Caco-2 (cell line): ENCODE data around the gene NFKB1. TPM values are rescaled to one million over a fixed set of nuclear protein-coding genes. Genes with fewer than 3 reads are reported as not detected.

ENCODE experiments used
- BruUV-seq: library from RNA; stranded (reverse); fragments of 400-500 nt; replicated peaks from 2 replicates; lab custom pipeline; 2021; lab: Mats Ljungman, UMichigan
- CTCF ChIA-PET: fragments of 300-600 bp; sonication (Branson Sonifier 250); formaldehyde crosslinking; loops from one replicate; lab custom pipeline; 2022; ENCODE audit warnings: antibody characterized with exemption; lab: Charles Lee
- POLR2A ChIA-PET: fragments of 300-600 bp; sonication (Branson Sonifier 250); formaldehyde crosslinking; loops from one replicate; lab custom pipeline; 2022; ENCODE audit warnings: antibody characterized with exemption; lab: Charles Lee
- DNase-seq, 2 experiments: peaks; one replicate each; pipeline versions ENCODE4 v3.0.0 to v3.0.0-alpha.2; 2020 to 2022
- H3K27me3 ChIP-seq: replicated peaks from 2 replicates; pipeline ENCODE4 v1.6.0; 2011; ENCODE audit warnings: low read length; ENCODE audit not compliant: control insufficient read depth, insufficient read depth
- H3K36me3 ChIP-seq: 2 replicates; pipeline ENCODE4 v1.5.1; 2011; ENCODE audit warnings: low read length; ENCODE audit not compliant: control insufficient read depth, insufficient read depth
- H3K4me1 ChIP-seq: fragments of 250-450 bp; sonication (Bioruptor Pico); 2 replicates; pipeline ENCODE4 v1.5.1; 2020; ENCODE audit warnings: mild to moderate bottlenecking
- H3K4me3 ChIP-seq: 2 replicates; pipeline ENCODE4 v1.5.1; 2011; ENCODE audit warnings: low read depth, mild to moderate bottlenecking, control low read depth, low read length
- H3K9me3 ChIP-seq: fragments of 250-450 bp; sonication (Bioruptor Pico); 2 replicates; pipeline ENCODE4 v1.5.1; 2020; ENCODE audit warnings: mild to moderate bottlenecking, moderate library complexity
- H3K27ac Mint-ChIP-seq: one replicate; pipeline ENCODE4 v1.8.0; 2022; ENCODE audit warnings: mixed read lengths; ENCODE audit not compliant: unreplicated experiment
- H3K27me3 Mint-ChIP-seq: one replicate; pipeline ENCODE4 v1.8.0; 2022; ENCODE audit warnings: mixed read lengths; ENCODE audit not compliant: insufficient read depth, unreplicated experiment
- H3K36me3 Mint-ChIP-seq: one replicate; pipeline ENCODE4 v1.8.0; 2022; ENCODE audit warnings: mild to moderate bottlenecking, mixed read lengths; ENCODE audit not compliant: insufficient read depth, unreplicated experiment
- H3K4me1 Mint-ChIP-seq: one replicate; pipeline ENCODE4 v1.8.0; 2022; ENCODE audit warnings: low read depth, mixed read lengths; ENCODE audit not compliant: unreplicated experiment
- H3K4me3 Mint-ChIP-seq: one replicate; pipeline ENCODE4 v1.8.0; 2022; ENCODE audit warnings: mild to moderate bottlenecking, moderate library complexity, mixed read lengths; ENCODE audit not compliant: unreplicated experiment
- H3K9me3 Mint-ChIP-seq: one replicate; pipeline ENCODE4 v1.8.0; 2022; ENCODE audit warnings: mixed read lengths; ENCODE audit not compliant: unreplicated experiment
- intact Hi-C: fragments of 100-400 bp; cut with micrococcal nuclease; formaldehyde crosslinking; loops from one replicate; pipeline ENCODE4 v1.10.0; 2022; ENCODE audit not compliant: unreplicated experiment
- total RNA-seq: library from RNA; stranded (reverse); gene quantifications from 2 replicates; pipeline ENCODE4 v1.2.3, GENCODE V29; 2022
- TF ChIP-seq, protein P1 (sequence below), 2 experiments: fragments of 200-600 bp in 1 of 2; IDR thresholded peaks; 1 replicate in 1 of 2; 2 replicates in 1 of 2; pipeline versions ENCODE4 v1.5.1 to v1.8.0; 2011 to 2022; ENCODE audit warnings: antibody characterized with exemption in 1 of 2, control low read depth in 1 of 2, inconsistent platforms in 1 of 2, low read depth in 1 of 2, low read length in 1 of 2, mild to moderate bottlenecking in 1 of 2, moderate library complexity in 1 of 2; ENCODE audit not compliant: insufficient read depth in 1 of 2, severe bottlenecking in 1 of 2, unreplicated experiment in 1 of 2

Gene NFKB1
- total RNA-seq, 1 experiment from 2014 or later, result 33.0 TPM

DNA sequence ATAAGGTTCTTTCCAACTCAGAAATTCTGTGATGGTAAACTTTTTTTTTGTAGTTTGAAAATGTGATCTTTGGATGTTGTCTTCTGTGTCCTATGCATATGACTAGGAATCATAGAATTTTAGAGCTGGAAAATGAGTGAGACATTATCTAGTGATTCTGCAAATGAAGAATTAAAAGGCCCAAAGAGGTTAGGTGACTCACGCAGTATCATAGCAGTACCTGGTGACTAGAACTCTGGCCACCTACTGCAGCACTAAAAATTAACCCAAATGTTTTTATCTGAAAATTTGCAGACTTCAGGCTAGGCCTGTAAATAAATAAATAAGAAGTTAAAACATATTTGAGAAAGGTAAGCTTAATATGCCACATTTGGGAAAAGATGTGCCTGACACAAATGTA lies 52.8 kb downstream of the NFKB1 start:
- no peaks in the 10 kb centered on the region for H3K27me3 ChIP-seq
- no TSS peak for BruUV-seq
- 0 out of 2 replicates have a peak, but pooled peaks cover 6% of the 10 kb centered on the region for H3K4me1 ChIP-seq
- ChIA-PET POLR2A (no interaction called here), CTCF (no interaction called here)
- no peak overlapping the region for H3K4me3 ChIP-seq
- no peaks in the 10 kb centered on the region for H3K36me3 ChIP-seq
- peaks cover 6% of the 10 kb centered on the region for H3K36me3 Mint-ChIP-seq
- H3K4me1 Mint-ChIP-seq, result peaks cover 7% of the 10 kb centered on the region
- intact Hi-C loops, result no loop called here
- no peaks in the 10 kb centered on the region for H3K27me3 Mint-ChIP-seq
- no peaks in the 10 kb centered on the region for H3K9me3 ChIP-seq
- H3K9me3 Mint-ChIP-seq, result no peaks in the 10 kb centered on the region
- TF ChIP-seq, protein P1, sequence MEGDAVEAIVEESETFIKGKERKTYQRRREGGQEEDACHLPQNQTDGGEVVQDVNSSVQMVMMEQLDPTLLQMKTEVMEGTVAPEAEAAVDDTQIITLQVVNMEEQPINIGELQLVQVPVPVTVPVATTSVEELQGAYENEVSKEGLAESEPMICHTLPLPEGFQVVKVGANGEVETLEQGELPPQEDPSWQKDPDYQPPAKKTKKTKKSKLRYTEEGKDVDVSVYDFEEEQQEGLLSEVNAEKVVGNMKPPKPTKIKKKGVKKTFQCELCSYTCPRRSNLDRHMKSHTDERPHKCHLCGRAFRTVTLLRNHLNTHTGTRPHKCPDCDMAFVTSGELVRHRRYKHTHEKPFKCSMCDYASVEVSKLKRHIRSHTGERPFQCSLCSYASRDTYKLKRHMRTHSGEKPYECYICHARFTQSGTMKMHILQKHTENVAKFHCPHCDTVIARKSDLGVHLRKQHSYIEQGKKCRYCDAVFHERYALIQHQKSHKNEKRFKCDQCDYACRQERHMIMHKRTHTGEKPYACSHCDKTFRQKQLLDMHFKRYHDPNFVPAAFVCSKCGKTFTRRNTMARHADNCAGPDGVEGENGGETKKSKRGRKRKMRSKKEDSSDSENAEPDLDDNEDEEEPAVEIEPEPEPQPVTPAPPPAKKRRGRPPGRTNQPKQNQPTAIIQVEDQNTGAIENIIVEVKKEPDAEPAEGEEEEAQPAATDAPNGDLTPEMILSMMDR (IDR thresholded peaks at IDR 0.05; ENCODE audit: insufficient read depth in 1 of 2, low read depth in 1 of 2, low read length in 1 of 2, severe bottlenecking in 1 of 2, unreplicated experiment in 1 of 2), result no peak
- H3K27ac Mint-ChIP-seq, result no peak overlapping the region
- no peak overlapping the region for H3K4me3 Mint-ChIP-seq
- no peak for DNase-seq

DNA sequence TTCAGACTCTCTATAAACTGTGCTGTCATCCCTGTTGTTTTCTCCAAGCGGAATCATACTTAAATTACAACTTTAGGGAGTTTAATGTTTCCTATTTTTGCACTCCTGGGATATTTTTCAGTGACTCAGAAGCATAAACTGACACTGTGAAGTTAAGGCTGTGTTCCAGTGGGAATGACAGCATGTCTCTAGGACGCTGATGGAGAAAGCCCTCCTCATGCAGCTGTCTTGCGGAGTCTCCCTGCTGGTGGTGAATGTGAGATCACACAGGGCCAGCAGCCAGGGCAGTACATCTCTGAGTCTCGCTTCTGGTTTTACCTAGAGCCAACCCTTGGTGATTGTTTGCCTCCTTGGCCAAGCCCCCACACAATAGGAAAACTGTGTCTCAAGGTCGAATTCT lies 53.3 kb downstream of the NFKB1 start:
- no peak overlapping the region for H3K4me3 Mint-ChIP-seq
- no peak overlapping the region for H3K27ac Mint-ChIP-seq
- peaks cover 6% of the 10 kb centered on the region for H3K36me3 Mint-ChIP-seq
- ChIA-PET CTCF (no interaction called here), POLR2A (no interaction called here)
- TF ChIP-seq, protein P1 (IDR thresholded peaks at IDR 0.05; ENCODE audit: insufficient read depth in 1 of 2, low read depth in 1 of 2, low read length in 1 of 2, severe bottlenecking in 1 of 2, unreplicated experiment in 1 of 2), result no peak
- peaks cover 7% of the 10 kb centered on the region for H3K4me1 Mint-ChIP-seq
- BruUV-seq, result no TSS peak
- intact Hi-C loops, result no loop called here
- no peaks in the 10 kb centered on the region for H3K27me3 ChIP-seq
- 0 out of 2 replicates have a peak, but pooled peaks cover 6% of the 10 kb centered on the region for H3K4me1 ChIP-seq
- H3K27me3 Mint-ChIP-seq, result no peaks in the 10 kb centered on the region
- no peaks in the 10 kb centered on the region for H3K36me3 ChIP-seq
- no peak overlapping the region for H3K4me3 ChIP-seq
- no peak for DNase-seq
- H3K9me3 ChIP-seq, result no peaks in the 10 kb centered on the region
- H3K9me3 Mint-ChIP-seq, result no peaks in the 10 kb centered on the region

DNA sequence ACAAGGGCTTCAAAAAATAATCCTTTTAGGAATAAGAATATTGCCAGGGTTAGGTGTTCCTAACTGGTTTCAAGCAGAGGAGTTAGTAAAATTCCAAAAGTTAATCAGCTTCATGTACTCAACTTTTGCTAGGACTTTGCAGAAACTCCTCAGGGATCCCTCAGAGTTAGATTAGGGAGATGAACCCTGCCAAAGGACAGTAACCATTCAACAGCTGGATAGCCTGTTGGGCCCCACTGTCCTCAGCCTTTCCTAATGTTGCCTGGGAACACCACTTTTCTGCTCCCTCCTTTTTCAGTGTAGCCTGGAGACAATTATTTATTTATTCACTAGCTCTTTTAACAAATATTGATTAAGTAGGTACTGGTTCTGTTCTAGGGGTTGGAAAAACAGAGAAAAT lies 53.8 kb downstream of the NFKB1 start:
- Histone ChIP-seq H3K9me3 (no peaks in the 10 kb centered on the region), H3K27me3 (no peaks in the 10 kb centered on the region), H3K4me1 (0 out of 2 replicates have a peak, but pooled peaks cover 6% of the 10 kb centered on the region), H3K36me3 (no peaks in the 10 kb centered on the region), H3K4me3 (no peak overlapping the region)
- no TSS peak for BruUV-seq
- peaks cover 9% of the 10 kb centered on the region for H3K4me1 Mint-ChIP-seq
- H3K9me3 Mint-ChIP-seq, result no peaks in the 10 kb centered on the region
- ChIA-PET POLR2A (no interaction called here), CTCF (no interaction called here)
- intact Hi-C loops, result no loop called here
- peaks cover 6% of the 10 kb centered on the region for H3K36me3 Mint-ChIP-seq
- TF ChIP-seq, protein P1 (IDR thresholded peaks at IDR 0.05; ENCODE audit: insufficient read depth in 1 of 2, low read depth in 1 of 2, low read length in 1 of 2, severe bottlenecking in 1 of 2, unreplicated experiment in 1 of 2), result no peak
- H3K4me3 Mint-ChIP-seq, result no peak overlapping the region
- no peak overlapping the region for H3K27ac Mint-ChIP-seq
- no peak for DNase-seq
- no peaks in the 10 kb centered on the region for H3K27me3 Mint-ChIP-seq
